GM18873 (cell line): Measurements from ENCODE around the gene CAMK2N2.

Experiments used
- ATAC-seq: cut with Tn5 transposase; IDR thresholded peaks from one replicate; pipeline ENCODE4 v1.9.1; 2021; ENCODE audit warnings: mild to moderate bottlenecking, moderate library complexity, moderate number of reproducible peaks; ENCODE audit not compliant: unreplicated experiment, low FRiP score

The CAMK2N2 gene

GRCh38 chr3:184228376-184229137 lies 32.8 kb downstream of the CAMK2N2 start:
- no peak for ATAC-seq

GRCh38 chr3:184227481-184227935 lies 33.8 kb downstream of the CAMK2N2 start:
- ATAC-seq: no peak

GRCh38 chr3:184223946-184224345 lies 37.4 kb downstream of the CAMK2N2 start:
- ATAC-seq: no peak

GRCh38 chr3:184222521-184222920 lies 38.8 kb downstream of the CAMK2N2 start:
- no peak for ATAC-seq

GRCh38 chr3:184218814-184219213 lies 42.5 kb downstream of the CAMK2N2 start:
- no peak for ATAC-seq

- no peak for ATAC-seq
Measured at GRCh38 chr3:184211718-184212117, 49.6 kb downstream of the CAMK2N2 start.

GRCh38 chr3:184211297-184211696 lies 50.1 kb downstream of the CAMK2N2 start:
- ATAC-seq: no peak
